Measurements from ENCODE around the gene METTL6.

The METTL6 gene

GRCh38 chr3:15384510-15385237 lies 42.7 kb downstream of the METTL6 start:
- no peak overlapping the region for H3K4me3 ChIP-seq (ENCODE audit: low read length)
- TF ChIP-seq, protein P1, sequence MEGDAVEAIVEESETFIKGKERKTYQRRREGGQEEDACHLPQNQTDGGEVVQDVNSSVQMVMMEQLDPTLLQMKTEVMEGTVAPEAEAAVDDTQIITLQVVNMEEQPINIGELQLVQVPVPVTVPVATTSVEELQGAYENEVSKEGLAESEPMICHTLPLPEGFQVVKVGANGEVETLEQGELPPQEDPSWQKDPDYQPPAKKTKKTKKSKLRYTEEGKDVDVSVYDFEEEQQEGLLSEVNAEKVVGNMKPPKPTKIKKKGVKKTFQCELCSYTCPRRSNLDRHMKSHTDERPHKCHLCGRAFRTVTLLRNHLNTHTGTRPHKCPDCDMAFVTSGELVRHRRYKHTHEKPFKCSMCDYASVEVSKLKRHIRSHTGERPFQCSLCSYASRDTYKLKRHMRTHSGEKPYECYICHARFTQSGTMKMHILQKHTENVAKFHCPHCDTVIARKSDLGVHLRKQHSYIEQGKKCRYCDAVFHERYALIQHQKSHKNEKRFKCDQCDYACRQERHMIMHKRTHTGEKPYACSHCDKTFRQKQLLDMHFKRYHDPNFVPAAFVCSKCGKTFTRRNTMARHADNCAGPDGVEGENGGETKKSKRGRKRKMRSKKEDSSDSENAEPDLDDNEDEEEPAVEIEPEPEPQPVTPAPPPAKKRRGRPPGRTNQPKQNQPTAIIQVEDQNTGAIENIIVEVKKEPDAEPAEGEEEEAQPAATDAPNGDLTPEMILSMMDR (conservative IDR thresholded peaks at IDR 0.05; ENCODE audit: low read length), result no peak
- DNase-seq (ENCODE audit: low read depth), result peak; percentile 38

GRCh38 chr3:15382405-15382923 lies 44.9 kb downstream of the METTL6 start:
- DNase-seq (ENCODE audit: low read depth), result peak; percentile 13
- no peak overlapping the region for H3K4me3 ChIP-seq (ENCODE audit: low read length)
- TF ChIP-seq, protein P1 (conservative IDR thresholded peaks at IDR 0.05; ENCODE audit: low read length), result no peak

GRCh38 chr3:15380980-15381890 lies 46.1 kb downstream of the METTL6 start:
- TF ChIP-seq, protein P1 (conservative IDR thresholded peaks at IDR 0.05; ENCODE audit: low read length), result no peak
- no peak overlapping the region for H3K4me3 ChIP-seq (ENCODE audit: low read length)
- peak; percentile 37 for DNase-seq (ENCODE audit: low read depth)

DNA sequence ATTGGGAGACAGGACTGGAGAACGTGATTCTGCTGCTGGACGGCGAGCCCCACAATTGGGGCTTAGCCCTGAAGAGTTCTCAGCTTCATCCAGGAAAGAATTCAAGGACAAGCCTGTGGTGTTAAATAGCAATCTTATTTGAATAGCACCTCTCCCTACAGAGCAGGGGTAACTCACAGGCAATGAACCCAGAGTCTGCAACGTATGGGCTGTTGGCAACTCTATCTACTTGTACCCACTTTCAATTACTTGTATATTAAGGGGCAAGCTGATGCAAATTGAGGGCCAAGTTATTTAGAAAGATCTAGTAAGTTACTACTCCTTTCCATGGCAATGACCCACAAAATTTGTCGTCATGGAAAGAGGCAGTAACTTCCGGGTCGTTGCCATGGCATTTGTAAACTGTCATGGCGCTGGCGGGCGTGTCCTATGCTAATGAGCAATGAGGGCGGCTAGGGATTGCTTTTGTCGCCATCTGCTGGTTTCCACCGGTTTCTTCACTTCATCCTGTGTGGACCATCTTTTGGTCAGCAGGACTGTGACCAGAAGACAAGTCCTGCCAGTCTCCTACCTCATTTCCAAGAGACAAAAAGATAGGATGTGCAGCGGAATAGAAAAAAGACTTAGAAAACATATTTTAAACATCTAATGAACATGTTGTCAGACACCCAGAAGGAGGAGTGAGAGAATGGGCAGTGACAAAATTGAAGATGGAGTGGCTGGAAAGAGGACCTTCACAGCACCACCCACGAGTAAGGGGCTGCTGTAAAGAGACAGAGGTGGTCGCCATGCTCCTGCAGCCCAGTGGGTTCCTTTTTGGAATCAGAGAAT lies 49.2 kb downstream of the METTL6 start:
- DNase-seq (ENCODE audit: low read depth), result peak; percentile 92
- TF ChIP-seq, protein P1 (conservative IDR thresholded peaks at IDR 0.05; ENCODE audit: low read length), result peak; percentile 83
- H3K4me3 ChIP-seq (ENCODE audit: low read length), result no peak overlapping the region

DNA sequence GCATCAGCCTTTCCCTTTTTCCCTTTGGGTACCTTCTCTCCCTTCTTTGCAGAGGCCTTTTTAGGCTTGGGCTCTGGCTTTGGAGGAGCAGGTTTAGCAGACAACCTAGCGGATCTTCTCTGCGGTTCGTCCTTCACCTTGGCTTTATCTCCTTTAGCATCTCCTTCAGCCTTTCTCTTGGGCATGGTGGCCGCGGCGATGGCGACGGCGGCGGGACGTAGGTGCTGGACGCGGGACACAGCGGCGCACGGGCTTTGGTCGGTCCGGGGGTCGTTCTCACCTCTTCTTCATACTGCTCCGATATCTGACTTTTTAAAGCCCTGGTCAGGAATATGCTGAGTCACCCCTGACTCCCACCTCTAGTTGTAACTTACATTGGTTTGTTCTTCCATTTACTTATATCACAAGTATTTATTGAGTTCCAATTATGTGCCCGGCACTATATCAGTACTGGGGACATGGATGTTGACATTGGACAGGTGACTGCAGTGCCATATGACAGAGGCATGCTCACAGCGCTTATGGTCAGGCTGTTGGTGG lies 51.8 kb downstream of the METTL6 start:
- TF ChIP-seq, protein P1 (conservative IDR thresholded peaks at IDR 0.05; ENCODE audit: low read length), result no peak

GRCh38 chr3:15372918-15373317 lies 54.4 kb downstream of the METTL6 start:
- H3K4me3 ChIP-seq (ENCODE audit: low read length), result no peak overlapping the region
- DNase-seq (ENCODE audit: low read depth), result no peak
- TF ChIP-seq, protein P1 (conservative IDR thresholded peaks at IDR 0.05; ENCODE audit: low read length), result no peak

More for the DNA sequence above, 51.8 kb downstream of the METTL6 start:
- H3K4me3 ChIP-seq (ENCODE audit: low read length), result no peak overlapping the region
- no peak for DNase-seq (ENCODE audit: low read depth)

Measured in AG10803 (cell line).